Glomerular visceral epithelial cell (primary cell): ENCODE data around the gene SLC7A7.
"Not testable (repeated sequence)": the region's sequence is repeated elsewhere in the genome, so short reads cannot be mapped to it uniquely, and the experiment has no call there.

Experiments
- DNase-seq: peaks from one replicate; pipeline ENCODE4 v3.0.0-alpha.2; 2016; ENCODE audit errors: extremely low spot score

Gene SLC7A7

DNA sequence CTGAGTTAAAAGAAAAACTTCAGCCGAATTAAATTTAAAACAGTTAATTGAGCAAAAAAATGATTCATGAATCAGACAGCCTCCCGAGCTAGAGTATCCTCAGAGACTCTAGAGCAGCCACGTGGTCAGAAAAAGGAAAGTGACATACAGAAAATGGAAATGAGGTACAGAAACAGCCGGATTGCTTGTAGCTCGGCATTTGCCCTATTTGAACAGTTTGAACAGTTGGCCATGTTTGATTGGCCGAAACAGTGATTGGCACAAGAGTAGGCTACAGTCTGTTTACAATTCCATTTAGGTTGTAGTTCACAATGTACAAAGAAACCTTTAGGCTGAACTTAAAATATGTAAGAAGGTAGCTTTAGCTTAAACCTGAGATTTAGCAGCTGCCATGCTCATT, 61.6 kb downstream of the SLC7A7 start:
- DNase-seq = no peak

DNA sequence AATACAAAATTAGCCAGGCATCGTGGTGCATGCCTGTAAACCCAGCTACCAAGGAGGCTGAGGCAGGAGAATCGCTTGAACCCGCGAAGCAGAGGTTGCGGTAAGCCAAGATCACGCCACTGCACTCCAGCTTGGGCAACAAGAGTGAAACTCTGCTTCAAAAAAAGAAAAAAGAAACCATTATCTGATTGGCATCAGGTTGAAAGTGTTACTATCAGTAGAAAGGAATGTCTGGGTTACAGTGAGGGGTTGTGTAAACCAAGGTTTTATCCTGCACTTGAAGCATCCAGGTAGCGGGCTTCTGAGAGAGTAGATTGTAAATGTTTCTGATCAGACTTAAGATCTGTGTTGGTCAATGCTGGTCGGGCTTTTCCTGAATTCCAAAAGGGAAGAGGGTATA, 62.8 kb downstream of the SLC7A7 start:
- DNase-seq = no peak

DNA sequence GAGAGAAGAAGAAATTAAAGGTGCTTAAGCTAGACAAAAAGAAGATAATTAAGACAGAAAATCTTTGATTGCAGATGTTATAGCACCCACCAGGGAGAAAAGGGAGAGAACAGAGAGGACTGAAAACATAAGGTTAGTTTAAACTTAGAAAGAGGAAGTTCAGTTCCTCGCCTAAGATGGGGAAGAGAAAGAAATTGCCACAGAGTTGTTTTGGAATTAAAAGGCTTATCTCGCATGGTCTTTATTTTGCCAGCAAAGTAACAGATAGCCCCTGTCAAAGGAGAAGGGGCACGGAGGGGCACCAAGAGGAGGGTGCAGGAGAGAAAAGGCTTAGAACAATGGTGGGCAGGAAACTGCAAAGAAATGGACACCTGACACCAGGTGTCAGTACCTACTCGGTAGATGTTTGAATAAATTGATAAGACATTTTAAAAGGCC, 66.6 kb downstream of the SLC7A7 start:
- no peak for DNase-seq

DNA sequence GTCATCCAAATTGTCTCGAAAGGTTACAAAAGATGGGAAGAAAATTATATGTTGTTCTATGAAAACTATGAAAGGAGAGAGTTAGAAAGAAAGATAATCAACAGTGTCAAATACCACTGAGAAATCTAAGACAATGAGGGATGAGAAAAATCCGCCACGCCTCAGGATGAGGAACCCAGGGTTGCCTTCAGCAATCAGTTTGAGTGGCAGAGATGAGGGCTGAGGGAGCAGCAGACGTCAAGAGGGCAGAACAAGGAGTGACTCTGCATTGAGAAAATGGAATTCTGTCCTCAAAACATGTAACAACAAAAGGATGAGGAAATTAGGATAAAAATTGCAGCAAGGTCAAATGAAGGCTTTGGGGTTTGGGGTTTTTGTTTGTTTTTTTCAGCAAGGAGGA, 67.0 kb downstream of the SLC7A7 start:
- DNase-seq = no peak

- no peak for DNase-seq
These were observed 67.5 kb downstream of the SLC7A7 start for GRCh38 chr14:22747769-22748168.

DNA sequence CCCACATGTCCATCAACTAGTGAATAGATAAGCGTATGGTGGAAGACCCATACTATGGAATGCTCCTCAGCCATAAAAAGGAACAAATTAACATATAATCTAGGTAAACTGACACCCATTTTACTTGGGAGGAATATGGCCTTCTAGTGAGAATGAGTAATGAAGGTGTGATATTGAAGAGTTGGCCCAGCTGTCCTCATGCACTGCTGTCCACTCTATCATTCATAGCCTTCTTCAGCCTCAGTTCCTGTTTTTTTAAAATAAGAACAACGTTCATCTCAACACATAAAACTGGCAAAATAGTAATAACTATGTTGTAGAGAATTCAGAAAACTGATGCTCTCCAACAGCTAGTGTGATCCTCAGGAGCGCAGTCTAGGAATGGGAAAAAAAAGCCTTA, 75.2 kb downstream of the SLC7A7 start:
- no peak for DNase-seq

DNA sequence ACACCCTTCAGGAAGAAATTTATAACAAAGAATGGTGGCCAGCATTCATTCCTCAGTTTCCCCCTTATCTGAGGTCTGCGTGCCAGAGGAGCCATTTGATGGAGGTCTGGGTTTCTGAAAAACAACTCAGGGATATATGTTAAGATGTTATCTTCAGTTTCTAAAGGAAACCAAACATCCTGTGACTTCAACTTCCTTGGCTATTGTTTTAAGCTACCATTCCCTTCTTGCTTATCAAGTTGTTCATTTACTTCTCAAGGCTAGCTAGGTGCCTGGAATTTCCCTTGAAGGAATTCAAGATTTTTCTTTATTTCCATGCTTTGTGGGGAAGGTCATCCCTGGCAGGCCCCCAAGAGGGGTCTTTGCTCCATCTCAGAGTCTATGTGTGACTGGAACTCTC, 75.8 kb downstream of the SLC7A7 start:
- no peak for DNase-seq

DNA sequence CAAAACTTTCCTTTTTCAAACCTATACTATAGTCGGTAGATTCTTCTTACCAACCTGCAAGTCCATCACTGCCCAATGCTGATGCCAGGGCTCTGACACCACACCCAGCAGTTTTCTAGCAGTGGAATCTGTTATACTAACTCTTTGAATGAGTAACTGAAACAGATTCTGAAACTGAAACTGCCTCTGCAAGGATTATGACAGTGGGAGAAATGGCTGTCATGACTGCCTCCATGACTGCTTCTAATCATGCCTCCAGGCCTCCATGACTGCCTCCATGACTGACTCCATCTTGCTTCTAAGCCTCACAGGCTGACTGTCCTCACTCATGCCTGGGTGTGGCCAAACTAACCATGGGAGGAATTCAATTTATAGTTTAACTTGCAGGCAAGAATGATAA, 78.2 kb downstream of the SLC7A7 start:
- DNase-seq = no peak

DNA sequence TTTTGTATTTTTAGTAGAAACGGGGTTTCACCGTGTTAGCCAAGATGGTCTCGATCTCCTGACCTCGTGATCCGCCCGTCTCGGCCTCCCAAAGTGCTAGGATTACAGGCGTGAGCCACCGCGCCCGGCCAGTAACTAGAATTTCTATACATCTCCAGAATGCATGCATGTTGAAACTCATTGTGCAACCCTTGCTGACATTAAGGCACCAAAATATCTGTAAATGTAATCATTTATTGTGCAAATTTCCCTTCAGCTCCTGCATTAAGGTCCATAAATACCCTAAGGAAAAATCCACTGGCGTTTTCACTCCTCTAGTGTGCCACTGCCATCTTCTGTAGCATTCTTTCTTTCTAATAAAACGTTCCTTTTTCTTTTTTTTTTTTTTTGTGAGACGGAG, 78.9 kb downstream of the SLC7A7 start:
- DNase-seq = not testable (repeated sequence)

DNA sequence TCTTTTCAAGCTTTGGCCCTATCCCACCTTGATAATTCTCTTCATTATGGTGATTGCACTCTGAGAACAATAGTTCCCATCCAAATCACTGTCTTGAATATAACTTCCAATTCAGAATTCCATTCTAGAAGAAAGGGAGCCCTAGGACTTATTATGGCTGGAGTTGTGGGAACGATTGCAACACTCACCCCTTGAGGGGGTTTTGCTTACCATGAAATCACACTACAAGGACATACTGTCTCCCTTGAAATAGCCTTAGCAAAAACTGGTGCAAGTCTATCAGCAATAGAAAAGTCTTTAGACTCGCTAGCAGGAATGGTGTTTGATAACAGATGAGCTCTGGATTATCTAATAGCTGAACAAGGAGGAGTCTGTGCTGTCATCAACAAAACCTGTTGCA, 80.1 kb downstream of the SLC7A7 start:
- DNase-seq = no peak

GRCh38 chr14:22733829-22734228, 81.4 kb downstream of the SLC7A7 start:
- DNase-seq = no peak

GRCh38 chr14:22732062-22732461, 83.2 kb downstream of the SLC7A7 start:
- not testable (repeated sequence) for DNase-seq

GRCh38 chr14:22726012-22726411, 89.2 kb downstream of the SLC7A7 start:
- DNase-seq = no peak

- DNase-seq = not testable (repeated sequence)
These were observed 89.9 kb downstream of the SLC7A7 start for GRCh38 chr14:22725374-22725773.

DNA sequence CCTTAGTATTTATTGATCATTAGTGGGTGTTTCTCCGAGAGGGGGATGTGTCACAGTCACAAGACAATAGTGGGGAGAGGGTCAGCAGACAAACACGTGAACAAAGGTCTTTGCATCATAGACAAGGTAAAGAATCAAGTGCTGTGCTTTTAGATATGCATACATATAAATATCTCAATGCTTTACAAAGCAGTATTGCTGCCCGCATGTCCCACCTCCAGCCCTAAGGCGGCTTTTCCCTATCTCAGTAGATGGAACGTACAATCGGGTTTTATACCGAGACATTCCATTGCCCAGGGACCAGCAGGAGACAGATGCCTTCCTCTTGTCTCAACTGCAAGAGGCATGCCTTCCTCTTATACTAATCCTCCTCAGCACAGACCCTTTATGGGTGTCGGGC, 90.4 kb downstream of the SLC7A7 start:
- not testable (repeated sequence) for DNase-seq

DNA sequence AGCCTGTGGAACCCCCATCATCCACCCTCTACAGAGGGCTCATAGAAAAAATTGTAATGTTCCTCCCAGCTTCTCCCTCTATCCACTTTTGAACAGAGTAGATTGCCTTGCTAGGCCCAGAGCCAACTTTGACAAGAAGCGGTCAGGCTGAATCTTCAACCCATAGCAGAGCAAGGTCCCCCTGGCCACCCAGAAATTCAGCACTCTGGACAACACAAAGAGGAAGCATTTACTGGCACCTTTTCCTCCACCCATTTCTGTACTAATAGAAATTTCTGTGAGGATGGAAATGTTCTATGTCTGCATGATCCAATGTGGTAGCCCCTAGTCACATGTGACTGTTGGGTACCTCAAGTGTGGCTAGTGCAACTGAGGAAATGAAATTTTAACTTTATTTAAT, 91.4 kb downstream of the SLC7A7 start:
- DNase-seq = no peak
